Endothelial cell of hepatic sinusoid (primary cell): ENCODE measurements around the gene ADTRP.
"Not testable (repeated sequence)": the region's sequence is repeated elsewhere in the genome, so short reads cannot be mapped to it uniquely, and the experiment has no call there.

ENCODE experiments used
- in situ Hi-C: cut with HindIII; loops from 2 replicates; pipeline ENCODE4 v1.10.0; 2017; ENCODE audit warnings: low sequenced_read_pairs

The ADTRP gene

DNA sequence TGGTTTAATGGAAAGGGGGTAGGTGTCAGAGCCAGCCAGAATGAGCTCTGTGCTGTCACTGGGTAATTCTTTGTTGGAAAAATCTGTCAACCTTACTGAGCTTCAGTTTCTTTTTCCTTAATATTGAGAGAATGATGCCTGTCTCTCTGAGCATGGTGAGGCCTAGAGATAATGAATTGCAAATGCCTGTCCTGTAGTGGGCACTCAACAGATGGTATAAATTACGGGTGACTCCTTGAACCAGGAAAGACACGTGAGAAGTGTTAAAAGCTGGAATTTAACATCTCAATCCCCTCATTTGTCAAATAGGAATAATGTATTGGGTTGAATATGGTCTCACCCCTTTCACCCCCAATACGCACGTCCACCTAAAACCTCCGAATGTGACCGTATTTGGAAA is 74.9 kb downstream of the ADTRP start:
- in situ Hi-C loops: loop anchor here (5.0 kb wide), 1 partner anchor 59 kb away; no protein-coding TSS in a partner anchor

DNA sequence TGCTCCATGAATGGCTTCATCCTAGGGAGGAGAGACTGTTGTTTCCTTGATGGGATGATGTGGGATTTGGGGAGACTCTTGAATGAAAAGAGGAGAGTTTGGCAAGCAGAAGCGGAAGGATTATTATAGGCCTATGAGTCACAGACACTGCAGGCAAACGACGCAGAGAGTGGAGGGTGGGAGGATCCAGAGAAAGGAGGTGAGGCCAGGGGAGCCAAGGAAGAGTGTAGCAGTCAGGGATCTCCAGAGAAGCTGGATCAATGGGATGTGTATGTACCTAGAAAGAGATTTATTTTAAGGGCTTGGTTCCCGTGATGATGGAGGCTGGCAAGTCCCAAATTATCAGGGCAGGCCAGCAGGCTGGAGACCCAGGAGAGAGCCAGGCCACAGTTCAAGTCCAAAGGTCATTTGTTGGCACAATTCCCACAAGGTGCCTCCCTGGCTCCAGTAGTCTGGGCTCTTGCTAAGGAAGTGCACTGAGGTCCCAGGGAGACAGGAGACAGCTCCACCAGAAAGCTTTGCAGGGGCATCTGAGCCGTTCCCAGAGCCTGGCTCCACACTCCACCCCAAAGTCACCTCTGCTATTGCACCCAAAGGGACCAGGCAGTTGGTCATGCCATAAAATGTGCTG is 76.0 kb downstream of the ADTRP start:
- in situ Hi-C loops: loop anchor here (5.0 kb wide), 1 partner anchor 60 kb away; no protein-coding TSS in a partner anchor

DNA sequence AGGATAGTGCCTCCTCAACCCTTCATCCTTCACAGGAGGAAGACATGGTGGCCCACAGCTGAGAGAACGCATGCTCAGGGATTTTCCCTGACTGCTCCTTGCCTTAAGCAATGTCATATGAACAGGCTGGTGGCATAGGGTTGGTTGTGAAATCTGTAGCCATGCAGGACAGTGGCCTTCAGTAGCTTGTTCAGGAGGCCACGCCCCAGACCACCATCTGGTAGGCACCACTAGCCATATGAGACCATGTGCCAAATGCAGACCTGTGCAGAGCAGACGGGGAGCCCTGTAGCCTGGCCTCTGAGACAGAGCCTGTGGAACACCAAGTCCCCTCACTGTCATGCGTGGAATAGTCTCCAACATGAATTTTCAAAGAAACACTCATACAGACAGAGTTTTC is 76.5 kb downstream of the ADTRP start:
- in situ Hi-C loops: loop anchor here (5.0 kb wide), 1 partner anchor 60 kb away; no protein-coding TSS in a partner anchor

DNA sequence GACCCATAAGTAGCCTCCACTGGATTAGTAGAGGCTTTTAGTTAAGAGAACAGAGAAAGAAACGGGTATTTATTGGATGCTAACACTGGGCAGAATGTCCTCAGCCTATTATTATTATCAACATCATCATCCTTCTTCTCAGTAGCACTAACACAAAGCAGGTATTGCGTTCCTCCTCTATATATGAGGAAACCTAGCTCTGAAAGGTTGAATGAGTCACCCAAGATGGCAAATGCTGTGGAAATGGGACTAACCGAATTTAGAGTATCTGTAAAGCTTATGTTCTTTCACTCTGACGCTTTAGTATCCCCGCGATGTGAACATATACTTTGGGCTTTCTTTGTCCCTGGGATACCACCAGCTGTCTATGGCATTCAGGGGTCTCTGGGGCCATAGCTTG is 77.0 kb downstream of the ADTRP start:
- in situ Hi-C loops: loop anchor here (5.0 kb wide), 1 partner anchor 61 kb away; no protein-coding TSS in a partner anchor

DNA sequence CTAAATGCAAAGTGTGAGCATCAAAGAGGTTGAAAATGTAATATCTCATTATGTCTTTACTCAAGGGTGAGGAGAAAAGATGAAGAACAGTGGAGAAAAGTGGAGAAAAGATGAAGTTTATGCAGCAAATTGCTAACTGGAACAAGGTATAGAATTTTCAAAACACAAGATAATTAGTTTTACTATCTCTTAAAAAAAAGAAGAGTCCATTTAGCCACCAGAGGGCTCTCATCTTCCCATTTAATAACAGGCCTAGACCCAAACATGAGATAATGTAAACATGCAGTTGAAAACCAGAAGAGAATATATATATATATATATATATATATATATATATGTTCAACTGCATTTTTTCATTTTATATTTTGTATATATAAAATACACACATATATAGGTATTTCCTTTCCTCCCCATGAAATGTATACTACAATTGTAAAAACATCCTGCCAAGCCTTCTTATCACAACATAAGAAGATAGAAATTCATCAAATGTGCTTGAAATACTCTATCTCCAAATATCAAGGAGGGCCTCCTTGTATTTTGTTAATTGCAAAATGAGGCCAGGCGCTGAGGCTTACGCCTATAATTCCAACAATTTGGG is 78.4 kb downstream of the ADTRP start:
- in situ Hi-C loops: loop anchor here (5.0 kb wide), 1 partner anchor 62 kb away; no protein-coding TSS in a partner anchor

DNA sequence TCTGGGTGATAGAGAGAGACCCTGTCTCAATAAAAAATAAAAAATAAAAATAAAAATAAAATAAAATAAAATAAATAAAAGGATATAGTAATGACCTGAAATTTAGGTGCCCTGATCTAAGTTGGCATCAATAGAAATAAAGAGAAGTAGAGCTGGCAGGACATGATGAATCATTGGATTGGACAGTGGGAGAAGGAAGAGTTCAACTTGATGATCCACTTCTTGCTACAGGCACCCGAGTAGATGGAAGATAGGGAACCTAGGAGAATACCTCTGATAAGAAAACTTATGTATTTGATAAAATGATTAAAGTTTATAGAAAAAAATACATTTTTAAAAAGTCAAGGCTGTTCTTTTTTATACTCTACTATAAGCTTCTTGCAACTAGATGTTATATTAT is 79.0 kb downstream of the ADTRP start:
- in situ Hi-C loops: no loop called here

DNA sequence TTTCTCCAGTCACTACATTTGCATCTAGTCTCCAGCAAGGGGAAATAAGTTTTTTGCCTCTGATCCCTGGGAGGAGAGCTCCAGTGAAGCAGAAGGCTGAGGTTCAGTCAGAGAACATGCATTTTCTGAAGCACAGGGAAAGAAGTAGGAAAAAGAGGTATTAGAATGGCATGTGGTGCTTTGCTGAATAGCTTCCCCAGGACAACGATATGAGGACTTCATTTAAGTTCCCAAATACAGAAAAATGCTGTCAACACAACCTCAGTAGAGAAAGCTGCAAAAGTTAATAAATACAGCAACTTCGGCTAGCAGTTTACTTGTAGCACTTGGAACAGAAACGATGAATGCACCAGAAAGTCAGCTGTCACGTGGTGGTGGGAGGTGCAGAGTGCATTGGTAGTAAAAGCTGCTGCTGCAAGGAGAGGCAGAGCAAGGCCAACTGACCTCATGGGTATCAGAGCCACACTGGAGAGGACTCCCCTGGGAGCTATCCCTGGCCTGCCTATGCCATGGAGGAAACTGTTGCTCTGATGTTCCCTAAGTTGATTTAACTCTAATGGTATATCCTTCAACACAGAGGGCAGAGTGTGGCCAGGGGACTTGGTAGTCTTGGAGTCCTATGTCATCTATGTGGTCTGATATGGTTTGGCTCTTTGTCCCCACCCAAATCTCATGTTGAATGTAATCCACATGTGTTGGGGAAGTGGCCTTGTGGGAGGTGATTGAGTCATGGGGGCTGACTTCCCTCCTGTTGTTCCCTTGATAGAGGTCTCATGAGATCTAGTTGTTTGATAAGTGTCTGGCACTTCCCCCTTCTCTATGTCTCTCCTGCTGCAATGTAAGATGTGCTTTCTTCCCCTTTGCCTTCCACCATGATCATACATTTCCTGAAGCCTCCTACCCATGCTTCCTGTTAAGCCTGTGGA is 85.9 kb downstream of the ADTRP start:
- in situ Hi-C loops: no loop called here

DNA sequence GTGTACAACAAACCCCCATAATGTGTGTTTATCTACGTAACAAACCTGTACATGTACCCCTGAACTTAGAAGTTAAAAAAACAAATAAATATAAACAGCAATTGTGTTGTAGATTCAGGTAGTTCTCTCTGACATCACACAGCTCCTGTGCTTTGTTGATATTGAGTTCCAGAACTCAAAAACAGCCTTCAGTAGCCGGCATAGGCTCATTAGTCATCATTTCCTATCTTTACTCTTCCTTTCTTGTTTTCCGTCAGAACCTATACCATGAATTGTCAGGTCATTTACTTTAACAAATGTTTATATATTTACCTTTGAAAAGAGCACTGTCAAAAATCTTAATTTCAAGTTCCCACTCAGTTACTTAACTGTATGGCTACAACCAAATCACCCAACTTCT is 88.8 kb downstream of the ADTRP start:
- in situ Hi-C loops: no loop called here

DNA sequence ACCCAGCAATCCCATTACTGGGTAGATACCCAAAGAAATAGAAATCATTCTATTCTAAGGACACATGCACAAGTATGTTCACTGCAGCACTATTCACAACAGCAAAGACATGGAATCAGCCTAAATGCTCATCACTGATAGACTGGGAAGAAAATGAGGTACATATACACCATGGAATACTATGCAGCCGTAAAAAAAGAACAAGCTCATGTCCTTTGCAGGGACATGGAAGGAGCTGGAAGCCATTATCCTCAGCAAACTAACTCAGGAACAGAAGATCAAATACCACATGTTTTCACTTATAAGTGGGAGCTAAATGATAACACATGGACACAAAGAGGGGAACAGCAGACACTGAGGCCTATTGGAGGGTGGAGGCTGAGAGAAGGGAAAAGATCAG is 89.2 kb downstream of the ADTRP start:
- in situ Hi-C loops: not testable (repeated sequence)

DNA sequence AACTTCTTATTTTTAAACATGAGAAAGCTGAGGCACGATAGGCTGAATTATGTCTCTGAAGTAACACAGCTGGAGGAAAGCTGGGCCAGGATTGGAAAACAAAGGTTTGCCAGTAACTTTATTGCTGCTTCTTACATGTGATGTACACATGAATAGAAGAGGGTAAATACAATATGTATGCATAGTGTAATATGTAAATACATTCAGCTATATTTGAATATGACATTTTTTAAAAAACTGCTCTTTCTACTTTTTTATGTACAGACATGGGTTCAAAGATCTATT is 90.2 kb downstream of the ADTRP start:
- in situ Hi-C loops: no loop called here

DNA sequence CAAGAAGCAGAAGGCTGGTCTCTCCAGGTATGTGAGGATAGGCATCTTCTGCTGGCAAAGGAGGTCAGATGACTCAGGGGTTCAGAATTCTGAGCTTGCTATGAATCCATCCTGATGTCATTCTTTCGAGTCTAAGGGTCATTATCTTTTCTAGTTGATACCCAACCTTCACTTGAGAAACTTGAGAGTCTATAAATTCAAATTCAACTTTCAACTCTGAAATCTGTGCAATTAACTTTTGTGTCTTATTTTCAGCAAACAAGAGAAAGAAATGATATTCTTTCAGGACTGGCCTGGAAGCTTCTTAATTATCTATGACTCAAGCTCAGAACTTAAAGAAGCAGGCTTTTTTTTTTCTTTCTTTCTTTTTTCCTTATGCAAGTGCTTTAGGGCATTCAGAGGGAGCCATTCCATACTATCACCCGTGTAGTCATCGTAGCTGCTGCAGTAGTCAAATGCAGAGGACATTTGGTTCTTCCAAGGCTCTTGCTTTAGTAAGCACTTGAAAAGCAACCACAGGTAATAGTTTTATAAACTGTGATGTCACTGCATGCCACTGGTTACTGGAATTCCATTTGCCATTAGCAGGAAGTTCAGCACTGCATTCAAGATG is 93.0 kb downstream of the ADTRP start:
- in situ Hi-C loops: no loop called here

DNA sequence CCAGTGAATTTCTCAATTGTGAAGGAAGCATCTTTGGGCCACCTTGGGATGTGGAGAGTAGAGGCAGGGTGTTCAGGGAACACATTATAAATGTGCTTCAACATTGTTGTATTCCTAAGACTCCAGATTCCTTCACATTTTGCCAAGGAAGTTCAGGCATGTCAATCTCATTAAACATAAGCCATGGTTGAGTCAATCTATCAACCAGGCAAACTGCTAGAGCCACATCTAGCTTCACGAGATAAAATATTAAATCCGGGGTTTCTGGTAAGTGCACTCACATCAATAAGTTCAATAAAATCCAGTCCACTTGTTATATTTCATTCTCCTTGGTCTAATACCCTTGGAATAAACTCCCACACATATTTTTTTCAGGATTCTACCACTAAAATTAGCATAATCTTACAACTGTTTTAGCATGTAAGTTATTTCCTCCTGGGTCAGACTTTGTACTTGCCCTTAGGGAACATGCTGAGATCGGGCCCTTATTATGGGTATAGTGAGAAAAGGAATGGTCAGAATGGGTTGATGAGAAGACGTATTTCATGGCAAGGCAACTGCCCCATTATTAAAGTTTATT is 93.6 kb downstream of the ADTRP start:
- in situ Hi-C loops: no loop called here

DNA sequence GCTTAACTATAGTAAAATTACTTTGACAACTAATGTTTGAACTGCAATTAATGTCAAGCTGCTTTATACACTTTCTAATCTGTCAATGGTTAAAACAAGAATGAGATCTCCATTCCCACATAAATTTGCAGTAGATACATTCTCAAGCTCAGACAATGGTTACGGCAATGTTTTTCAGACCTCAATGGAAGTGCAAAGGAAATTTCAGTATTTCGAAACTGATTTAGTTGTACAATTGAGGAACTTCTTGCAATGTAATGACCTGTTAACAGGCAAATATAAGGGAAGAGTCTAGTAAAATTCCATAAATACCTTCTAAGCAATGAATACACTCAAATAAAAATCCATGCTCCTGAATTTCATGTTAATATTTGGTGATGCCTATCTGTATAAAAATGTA is 94.7 kb downstream of the ADTRP start:
- in situ Hi-C loops: no loop called here

DNA sequence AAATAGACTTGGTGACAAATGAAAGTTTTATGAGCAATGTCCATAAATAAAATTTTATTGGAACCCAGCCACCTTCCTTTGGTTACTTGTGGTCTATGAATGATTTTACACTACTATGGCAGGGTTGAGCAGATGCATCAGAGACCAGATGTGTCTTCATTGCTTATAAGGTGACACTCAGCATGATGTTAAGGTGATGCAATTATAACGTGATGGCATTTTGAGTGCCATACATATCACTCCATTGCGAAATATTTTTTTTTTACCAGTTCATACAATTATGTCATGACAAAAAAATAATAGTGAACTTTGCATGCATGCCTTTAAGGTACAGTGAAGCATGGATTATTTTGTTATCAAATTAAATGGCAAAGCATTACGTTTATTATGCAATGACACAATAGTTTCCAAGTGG is 96.0 kb downstream of the ADTRP start:
- in situ Hi-C loops: no loop called here

DNA sequence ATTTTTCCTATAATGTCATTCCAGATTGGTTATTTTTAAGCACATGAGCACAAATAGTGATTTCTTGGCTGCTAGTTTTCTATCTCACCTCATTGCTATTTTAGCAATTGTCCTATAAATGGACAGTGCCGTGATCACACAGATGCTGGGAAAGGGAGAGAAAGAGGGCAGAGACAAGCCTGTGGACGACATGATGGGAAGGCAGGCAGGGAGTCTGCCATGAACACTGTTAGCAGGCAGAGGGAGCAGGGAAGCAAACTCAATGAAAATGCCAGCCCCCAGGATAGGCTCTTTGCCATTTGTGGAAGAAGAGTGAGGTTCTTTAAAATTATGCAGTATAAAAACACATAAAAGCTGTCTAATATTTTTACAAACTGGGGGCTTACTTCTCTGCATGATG is 96.8 kb downstream of the ADTRP start:
- in situ Hi-C loops: no loop called here

DNA sequence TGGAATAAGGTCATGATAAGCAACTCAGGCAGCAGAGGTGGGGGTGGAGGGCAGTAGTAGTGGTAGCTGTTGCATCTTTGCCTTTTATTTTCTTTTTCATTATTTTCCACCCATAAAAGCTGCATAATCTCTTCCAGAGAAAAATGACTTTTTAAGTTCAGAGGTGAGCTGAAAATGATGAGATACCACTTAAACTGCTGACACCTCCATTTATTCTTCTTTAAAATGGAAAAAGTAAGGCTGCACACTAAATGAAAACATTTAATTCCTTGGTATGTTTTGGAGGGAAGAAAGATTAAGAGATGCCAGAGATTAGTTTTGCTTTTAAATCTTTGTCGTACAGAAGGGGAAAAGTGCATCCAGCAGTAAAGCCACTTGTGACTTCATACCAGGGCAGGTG is 97.2 kb downstream of the ADTRP start:
- in situ Hi-C loops: no loop called here

DNA sequence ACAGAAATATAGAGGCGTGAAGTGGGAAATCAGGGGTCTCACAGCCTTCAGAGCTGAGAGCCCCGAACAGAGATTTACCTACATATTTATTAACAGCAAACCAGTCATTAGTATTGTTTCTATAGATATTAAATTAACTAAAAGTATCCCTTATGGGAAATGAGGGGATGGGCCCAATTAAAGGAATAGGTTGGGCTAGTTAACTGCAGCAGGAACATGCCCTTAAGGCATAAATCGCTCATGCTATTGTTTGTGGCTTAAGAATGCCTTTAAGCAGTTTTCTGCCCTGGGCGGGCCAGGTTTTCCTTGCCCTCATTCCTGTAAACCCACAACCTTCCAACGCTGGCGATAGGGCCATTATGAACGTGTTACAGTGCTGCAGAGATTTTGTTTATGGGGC is 98.1 kb downstream of the ADTRP start:
- in situ Hi-C loops: not testable (repeated sequence)

DNA sequence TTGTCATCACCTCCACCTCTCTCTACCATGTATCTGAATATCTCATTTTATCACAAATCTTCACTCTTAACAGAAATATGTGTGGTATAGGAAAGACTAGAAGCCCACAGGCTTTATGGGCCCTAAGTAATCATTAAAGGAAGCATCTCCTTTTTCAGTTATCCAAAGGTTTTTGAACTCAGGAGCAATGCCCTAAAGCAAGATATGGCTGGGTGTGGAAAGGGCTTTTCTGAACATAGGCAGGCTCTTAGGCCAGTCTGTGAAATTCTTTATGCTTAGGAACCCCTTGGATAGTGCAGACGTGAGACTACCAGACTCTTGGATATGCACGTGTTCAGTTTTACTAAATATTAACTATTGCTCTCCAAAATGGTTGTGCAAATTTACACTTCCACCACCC is 99.5 kb downstream of the ADTRP start:
- in situ Hi-C loops: no loop called here

DNA sequence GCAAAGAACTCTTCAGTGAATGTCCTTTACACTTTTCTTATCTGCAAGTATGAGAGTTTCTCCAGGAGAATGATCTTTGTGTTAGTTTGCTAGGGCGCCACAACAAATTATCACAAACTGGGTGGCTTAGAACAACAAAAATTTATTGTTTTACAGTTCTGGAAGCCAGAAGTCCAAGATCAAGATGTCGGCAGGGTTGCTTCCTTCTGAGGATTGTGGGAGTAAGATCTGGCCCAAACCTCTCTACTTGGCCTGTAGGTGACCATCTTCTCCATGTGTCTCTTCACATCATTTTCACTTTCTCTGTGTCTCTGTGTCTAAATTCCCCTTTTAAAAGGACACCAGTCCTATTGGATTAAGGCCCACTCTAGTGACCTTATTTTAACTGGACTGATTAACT is 103.0 kb downstream of the ADTRP start:
- in situ Hi-C loops: no loop called here

DNA sequence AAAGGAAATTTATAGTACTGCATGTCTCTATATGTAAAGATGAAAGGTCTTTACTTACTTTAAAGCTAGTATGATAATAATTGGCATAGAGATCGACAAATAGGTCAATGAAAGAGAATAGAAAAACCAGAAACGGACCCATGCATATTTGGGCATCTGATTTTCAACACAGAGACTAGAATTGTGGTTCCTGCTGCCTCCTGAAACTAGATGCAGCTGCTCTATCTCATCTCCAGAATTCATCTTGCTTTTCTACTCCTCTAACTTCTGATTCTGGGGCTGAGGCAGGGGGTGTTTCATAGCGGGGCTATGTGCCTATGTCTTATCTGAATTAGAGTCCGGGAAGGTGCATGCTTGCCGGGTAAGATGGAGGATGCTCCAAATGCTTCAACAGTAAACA is 105.9 kb downstream of the ADTRP start:
- in situ Hi-C loops: loop anchor here (25.0 kb wide), 1 partner anchor 615 kb away; the partner anchor contains the start of gene EDN1

DNA sequence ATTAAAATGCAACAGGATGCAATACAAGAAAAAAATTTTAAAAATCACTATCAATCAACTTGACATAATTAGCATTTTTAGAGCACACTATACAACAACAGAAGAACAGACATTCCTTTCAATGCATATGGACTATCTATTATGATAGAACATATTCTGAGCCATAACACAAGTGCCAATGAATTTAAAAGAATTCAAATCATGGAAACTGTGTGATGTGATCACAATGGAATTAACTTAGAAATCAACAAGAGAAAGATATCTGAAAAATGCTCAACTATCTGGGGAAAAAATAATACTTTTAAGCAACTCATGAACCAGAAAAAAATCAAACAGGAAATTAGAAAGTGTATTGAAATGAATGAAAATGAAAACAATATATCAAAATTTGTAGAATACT is 106.3 kb downstream of the ADTRP start:
- in situ Hi-C loops: loop anchor here (25.0 kb wide), 1 partner anchor 615 kb away; the partner anchor contains the start of gene EDN1
